IPS-15b (cell line): Measurements from ENCODE around the gene CLEC4G.
A peak's percentile ranks its signal among the peaks of the same experiment; 100 is the strongest.

ENCODE experiments used
- H3K27me3 ChIP-seq: one replicate; pipeline ENCODE4 v1.6.1; 2013; ENCODE audit warnings: low read length; ENCODE audit not compliant: control insufficient read depth, insufficient read depth
- H3K36me3 ChIP-seq: one replicate; pipeline ENCODE4 v1.6.1; 2013; ENCODE audit warnings: low read length; ENCODE audit not compliant: control insufficient read depth, insufficient read depth
- H3K4me1 ChIP-seq: one replicate; pipeline ENCODE4 v1.6.1; 2013; ENCODE audit warnings: mild to moderate bottlenecking, low read length; ENCODE audit not compliant: control insufficient read depth, insufficient read depth
- H3K4me3 ChIP-seq: one replicate; pipeline ENCODE4 v1.5.1; 2013; ENCODE audit warnings: low read depth, low read length
- H3K9ac ChIP-seq: one replicate; pipeline ENCODE4 v1.6.1; 2013; ENCODE audit warnings: low read depth, mild to moderate bottlenecking, low read length
- H3K9me3 ChIP-seq: one replicate; pipeline ENCODE4 v1.6.1; 2013; ENCODE audit warnings: mild to moderate bottlenecking, low read length; ENCODE audit not compliant: control insufficient read depth, insufficient read depth

The CLEC4G gene

DNA sequence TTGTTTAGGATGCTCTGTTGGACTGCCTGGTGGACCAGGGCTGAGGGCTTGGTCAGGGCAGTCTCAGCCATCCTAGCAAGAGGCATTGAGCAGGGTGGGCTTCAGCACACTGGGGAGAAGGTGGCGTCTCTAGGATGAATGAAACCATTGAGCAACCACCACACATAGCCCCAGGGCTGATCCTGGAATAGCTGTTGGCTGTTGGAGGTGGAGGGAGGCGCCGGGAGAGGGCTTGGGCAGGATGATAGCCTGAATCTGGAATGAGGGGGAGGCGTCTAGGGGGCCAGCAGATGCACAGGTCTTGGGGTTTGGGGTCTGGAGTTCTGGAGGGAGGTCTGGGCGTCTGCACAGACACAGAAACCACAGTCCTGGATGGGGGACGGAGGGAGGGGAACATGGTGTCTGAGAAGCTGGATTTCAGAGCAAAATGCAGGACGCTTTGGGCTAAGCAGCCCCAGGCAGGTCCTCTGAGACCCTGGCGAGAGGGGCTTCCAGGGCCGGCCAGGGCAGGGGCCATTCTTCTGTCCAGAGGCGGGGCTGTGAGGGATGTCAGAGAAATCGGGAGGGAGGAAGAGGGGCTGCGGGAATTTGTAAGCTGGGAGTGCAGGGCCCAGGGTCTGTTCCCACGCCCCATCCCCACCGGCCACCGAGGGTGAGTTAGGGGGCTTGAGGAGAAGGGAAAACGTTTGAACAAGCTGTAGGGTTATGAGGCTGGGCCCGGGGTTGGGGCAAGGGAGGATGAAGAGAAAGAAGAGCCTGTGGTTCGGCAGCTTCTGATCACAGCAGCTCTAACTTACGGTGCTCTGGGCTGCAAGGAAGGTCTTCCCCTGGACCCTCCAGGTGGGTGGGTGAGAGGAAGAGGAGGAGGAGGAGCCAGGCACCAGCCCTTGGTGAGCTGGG, 46.1 kb downstream of the CLEC4G start:
- Histone ChIP-seq H3K36me3 (peaks cover 12% of the 10 kb centered on the region), H3K27me3 (no peaks in the 10 kb centered on the region), H3K4me1 (peaks cover 7% of the 10 kb centered on the region), H3K4me3 (peak overlapping the region; percentile 43), H3K9ac (peak overlapping the region; percentile 26), H3K9me3 (no peaks in the 10 kb centered on the region)

DNA sequence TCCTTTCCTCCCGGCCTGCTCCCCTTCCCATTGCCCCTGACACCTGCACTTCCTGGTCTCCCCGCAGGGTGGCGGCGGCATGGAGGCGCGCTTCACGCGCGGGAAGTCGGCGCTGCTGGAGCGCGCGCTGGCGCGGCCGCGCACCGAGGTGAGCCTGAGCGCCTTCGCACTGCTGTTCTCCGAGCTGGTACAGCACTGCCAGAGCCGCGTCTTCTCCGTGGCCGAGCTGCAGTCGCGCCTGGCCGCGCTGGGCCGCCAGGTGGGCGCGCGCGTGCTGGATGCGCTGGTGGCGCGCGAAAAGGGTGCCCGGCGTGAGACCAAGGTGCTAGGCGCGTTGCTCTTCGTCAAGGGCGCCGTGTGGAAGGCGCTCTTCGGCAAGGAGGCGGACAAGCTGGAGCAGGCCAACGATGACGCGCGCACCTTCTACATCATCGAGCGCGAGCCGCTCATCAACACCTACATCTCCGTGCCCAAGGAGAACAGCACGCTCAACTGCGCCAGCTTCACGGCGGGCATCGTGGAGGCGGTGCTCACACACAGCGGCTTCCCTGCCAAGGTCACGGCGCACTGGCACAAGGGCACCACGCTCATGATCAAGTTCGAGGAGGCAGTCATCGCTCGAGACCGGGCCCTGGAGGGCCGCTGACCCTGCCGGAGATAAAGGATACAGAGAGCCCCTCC, 49.6 kb downstream of the CLEC4G start:
- Histone ChIP-seq H3K9me3 (no peaks in the 10 kb centered on the region), H3K27me3 (peaks cover 2% of the 10 kb centered on the region), H3K4me1 (peaks cover 7% of the 10 kb centered on the region), H3K4me3 (peak overlapping the region; percentile 82), H3K36me3 (peaks cover 12% of the 10 kb centered on the region), H3K9ac (peak overlapping the region; percentile 73)

DNA sequence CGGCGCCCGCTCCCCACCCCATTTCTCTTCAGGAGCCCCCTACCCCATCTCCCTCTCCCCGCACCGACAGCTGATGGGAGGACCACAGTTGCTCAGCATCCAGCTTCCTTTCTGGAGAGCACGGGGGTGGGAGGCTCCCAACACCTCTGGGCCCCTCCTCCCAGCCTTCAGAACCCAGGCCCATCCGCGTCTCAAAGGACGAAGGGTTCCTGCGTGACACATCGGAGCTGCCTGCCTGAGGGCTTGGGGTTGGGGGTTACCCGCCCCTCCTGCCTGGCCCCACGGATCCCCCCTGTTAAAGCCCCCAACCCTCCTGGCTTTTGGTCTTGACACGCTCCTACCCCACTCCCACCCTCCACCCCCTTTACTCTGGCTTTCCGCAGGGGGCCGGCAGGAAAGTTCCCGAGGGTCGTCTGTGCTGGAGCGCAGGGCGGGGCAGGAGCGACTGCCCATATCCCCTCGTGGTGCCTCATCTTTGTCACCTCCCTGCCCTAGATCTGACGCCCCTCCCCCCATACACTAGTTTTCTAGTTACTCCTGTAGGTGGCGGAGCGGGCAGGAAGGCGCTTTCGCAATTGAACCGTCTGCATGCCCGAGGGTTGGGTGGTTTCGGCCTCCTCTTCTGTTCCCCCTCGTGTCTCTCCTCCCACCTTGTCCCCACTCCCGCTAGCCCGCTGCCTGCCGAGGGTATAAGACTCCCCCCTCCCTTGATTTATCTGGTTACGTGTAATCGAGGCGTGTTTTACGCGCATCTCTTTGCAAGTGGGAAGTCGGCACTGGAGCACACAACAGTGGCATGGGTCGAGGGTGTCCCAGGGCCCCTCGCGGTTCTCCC, 50.4 kb downstream of the CLEC4G start:
- no peaks in the 10 kb centered on the region for H3K9me3 ChIP-seq
- H3K4me1 ChIP-seq: peaks cover 7% of the 10 kb centered on the region
- H3K9ac ChIP-seq: peak overlapping the region; percentile 73
- peaks cover 5% of the 10 kb centered on the region for H3K27me3 ChIP-seq
- H3K4me3 ChIP-seq: peak overlapping the region; percentile 82
- H3K36me3 ChIP-seq: peaks cover 12% of the 10 kb centered on the region

DNA sequence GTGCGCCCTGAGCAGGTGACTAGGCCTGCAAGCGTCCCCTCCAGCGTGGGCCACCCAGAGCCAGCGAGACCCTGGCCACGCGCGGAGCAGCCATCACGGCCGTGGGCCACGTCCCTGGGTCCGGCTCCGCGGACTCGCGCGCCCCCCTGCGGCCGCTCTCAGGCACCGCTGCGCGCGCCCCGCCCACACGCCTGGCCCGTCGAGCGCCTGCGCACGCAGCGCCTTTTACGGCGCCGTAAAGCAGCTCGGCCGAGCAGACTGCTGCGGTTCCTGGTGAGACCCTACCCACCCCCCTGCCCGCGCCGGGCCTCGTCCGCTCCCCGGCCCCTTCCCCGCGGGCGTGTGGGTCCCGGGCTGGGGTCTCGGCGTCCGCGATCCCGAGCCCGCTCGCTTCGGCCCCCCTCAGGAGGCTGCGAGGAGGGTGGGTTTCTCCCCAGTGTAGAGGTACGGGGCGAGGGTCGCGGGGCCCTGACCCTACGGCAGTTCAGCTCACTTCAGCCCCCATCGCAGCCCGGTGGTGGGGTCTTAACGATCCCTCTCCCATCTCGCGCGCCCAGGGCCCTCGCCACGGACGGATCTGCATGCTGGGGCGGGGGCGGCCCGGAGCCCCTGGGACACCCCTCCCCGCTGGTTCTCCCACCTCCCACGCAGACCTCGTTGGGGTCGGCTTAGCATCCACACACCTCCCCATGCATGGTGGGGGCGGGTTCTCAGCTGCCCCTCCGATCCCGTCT, 51.1 kb downstream of the CLEC4G start, which contains the start of gene TRAPPC5:
Gene TRAPPC5, plus strand, starts transcription at position 228 of the 734 bp plus-strand sequence. CDS start 1,421 bp downstream, outside the sequence.
- Histone ChIP-seq H3K9ac (peak within 1 kb of the TSS; percentile 70), H3K27me3 (peaks cover 8% of the 10 kb centered on the region), H3K9me3 (no peaks in the 10 kb centered on the region), H3K4me3 (peak within 1 kb of the TSS; percentile 82), H3K4me1 (peaks cover 7% of the 10 kb centered on the region), H3K36me3 (peaks cover 12% of the 10 kb centered on the region)

DNA sequence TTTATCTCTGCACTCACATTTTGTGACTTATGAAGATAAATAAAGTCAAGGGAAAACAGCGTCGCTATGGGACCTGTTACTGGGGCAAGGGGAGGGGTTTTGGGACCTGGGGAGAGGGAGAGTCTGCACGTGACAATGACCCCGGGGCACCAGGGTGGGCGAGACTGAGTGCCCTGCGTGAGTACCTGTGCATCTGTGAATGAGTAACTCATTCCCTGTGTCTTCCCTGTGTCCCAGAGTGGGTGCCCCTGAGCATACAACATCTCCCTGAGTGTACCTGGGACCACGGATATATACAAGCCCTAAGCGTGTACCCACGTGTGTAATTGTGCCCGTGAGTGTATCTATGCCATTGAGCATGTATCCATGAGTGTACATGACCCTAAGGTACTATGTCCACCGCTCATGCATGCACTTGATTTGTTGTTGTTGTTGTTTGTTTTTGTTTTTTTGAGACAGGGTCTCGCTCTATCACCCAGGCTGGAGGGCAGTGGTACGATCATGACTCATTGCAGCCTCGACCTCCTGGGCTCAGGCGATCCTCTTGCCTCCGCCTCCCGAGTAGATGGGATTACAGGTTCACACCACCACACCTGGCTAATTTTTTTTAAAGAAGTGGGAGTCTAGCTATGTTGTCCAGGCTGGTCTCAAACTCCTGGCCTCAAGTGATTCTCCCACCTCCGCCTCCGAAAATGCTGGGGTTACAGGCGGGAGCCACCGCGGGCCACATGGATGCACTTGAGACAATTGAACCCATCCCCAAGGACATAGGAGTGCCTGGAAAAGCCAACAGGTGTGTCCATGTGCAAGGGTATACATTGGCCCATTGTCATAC, 51.9 kb downstream of the CLEC4G start:
- H3K9ac ChIP-seq: no peak overlapping the region

DNA sequence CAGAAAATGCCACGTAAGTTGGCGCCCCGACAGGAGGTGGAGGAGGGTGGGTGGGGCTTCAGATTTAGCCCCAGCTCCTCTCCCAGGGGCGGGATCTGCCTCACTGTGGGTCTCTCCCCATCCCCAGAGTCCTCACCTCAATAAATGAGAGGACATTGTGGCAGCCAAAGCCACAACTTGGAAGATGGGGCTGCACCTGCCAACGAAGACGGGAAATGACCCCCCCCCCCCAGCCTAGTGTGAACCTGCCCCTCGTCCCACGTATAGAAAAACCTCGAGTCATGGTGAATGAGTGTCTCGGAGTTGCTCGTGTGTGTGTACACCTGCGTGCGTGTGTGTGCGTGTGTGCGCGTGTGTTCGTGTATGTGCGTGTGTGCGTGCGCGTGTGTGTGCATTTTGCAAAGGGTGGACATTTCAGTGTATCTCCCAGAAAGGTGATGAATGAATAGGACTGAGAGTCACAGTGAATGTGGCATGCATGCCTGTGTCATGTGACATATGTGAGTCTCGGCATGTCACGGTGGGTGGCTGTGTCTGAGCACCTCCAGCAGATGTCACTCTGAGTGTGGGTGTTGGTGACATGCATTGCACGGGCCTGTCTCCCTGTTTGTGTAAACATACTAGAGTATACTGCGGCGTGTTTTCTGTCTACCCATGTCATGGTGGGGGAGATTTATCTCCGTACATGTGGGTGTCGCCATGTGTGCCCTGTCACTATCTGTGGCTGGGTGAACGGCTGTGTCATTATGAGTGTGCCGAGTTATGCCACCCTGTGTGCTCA, 52.7 kb downstream of the CLEC4G start:
- peaks cover 8% of the 10 kb centered on the region for H3K27me3 ChIP-seq
- H3K9ac ChIP-seq: no peak overlapping the region
- peaks cover 12% of the 10 kb centered on the region for H3K36me3 ChIP-seq
- H3K9me3 ChIP-seq: no peaks in the 10 kb centered on the region
- no peak overlapping the region for H3K4me3 ChIP-seq
- peaks cover 2% of the 10 kb centered on the region for H3K4me1 ChIP-seq

More for the DNA sequence above, 51.9 kb downstream of the CLEC4G start:
- peak overlapping the region; percentile 82 for H3K4me3 ChIP-seq
- no peaks in the 10 kb centered on the region for H3K9me3 ChIP-seq
- H3K36me3 ChIP-seq: peaks cover 12% of the 10 kb centered on the region
- H3K27me3 ChIP-seq: peaks cover 8% of the 10 kb centered on the region
- H3K4me1 ChIP-seq: peaks cover 2% of the 10 kb centered on the region
